Endodermal cell (in vitro differentiated cells): ENCODE data around the gene YIPF1. TPM values are rescaled to one million over a fixed set of nuclear protein-coding genes. Genes with fewer than 3 reads are reported as not detected.
A peak's percentile ranks its signal among the peaks of the same experiment; 100 is the strongest.

Experiments
- DNase-seq: peaks from one replicate; pipeline ENCODE4 v3.0.0-alpha.2; 2017
- H3K27ac ChIP-seq: 2 replicates; pipeline ENCODE4 v1.5.1; 2013; ENCODE audit warnings: mild to moderate bottlenecking, low read depth, low read length, moderate library complexity
- H3K27me3 ChIP-seq: 2 replicates; pipeline ENCODE4 v1.6.1; 2013; ENCODE audit warnings: mild to moderate bottlenecking, low read length, moderate library complexity; ENCODE audit not compliant: insufficient read depth, control insufficient read depth, poor library complexity, severe bottlenecking
- H3K36me3 ChIP-seq: 2 replicates; pipeline ENCODE4 v1.7.0; 2013; ENCODE audit warnings: mild to moderate bottlenecking, low read length, moderate library complexity; ENCODE audit not compliant: control insufficient read depth, insufficient read depth
- H3K4me1 ChIP-seq: one replicate; pipeline ENCODE4 v1.7.0; 2013; ENCODE audit warnings: low read length; ENCODE audit not compliant: control insufficient read depth, insufficient read depth
- H3K4me3 ChIP-seq: 2 replicates; pipeline ENCODE4 v1.5.1; 2013; ENCODE audit warnings: mild to moderate bottlenecking, low read length, moderate library complexity
- H3K9ac ChIP-seq: 2 replicates; pipeline ENCODE4 v1.6.1; 2013; ENCODE audit warnings: mild to moderate bottlenecking, low read length, moderate library complexity; ENCODE audit not compliant: poor library complexity, severe bottlenecking; ENCODE audit errors: extremely low read depth
- H3K9me3 ChIP-seq: 2 replicates; pipeline ENCODE4 v1.6.1; 2013; ENCODE audit warnings: mild to moderate bottlenecking, low read length, moderate library complexity; ENCODE audit not compliant: control insufficient read depth
- H3K27ac Mint-ChIP-seq: 2 replicates; pipeline ENCODE4 v1.8.0; 2020; ENCODE audit warnings: mixed read lengths
- H3K27me3 Mint-ChIP-seq: 2 replicates; pipeline ENCODE4 v1.8.0; 2021; ENCODE audit warnings: mild to moderate bottlenecking, mixed read lengths; ENCODE audit not compliant: insufficient read depth
- H3K36me3 Mint-ChIP-seq: 2 replicates; pipeline ENCODE4 v1.8.0; 2020; ENCODE audit warnings: low read depth, mixed read lengths
- H3K4me1 Mint-ChIP-seq: 2 replicates; pipeline ENCODE4 v1.8.0; 2020; ENCODE audit warnings: mixed read lengths
- H3K4me3 Mint-ChIP-seq: 2 replicates; pipeline ENCODE4 v1.8.0; 2020; ENCODE audit warnings: mild to moderate bottlenecking, moderate library complexity, mixed read lengths
- H3K9me3 Mint-ChIP-seq: 2 replicates; pipeline ENCODE4 v1.8.0; 2020; ENCODE audit warnings: mild to moderate bottlenecking, mixed read lengths
- WGBS, 2 experiments: methylation state at CpG; one replicate each; pipeline versions ENCODE4 v1.1.5 to v1.1.7; 2013; ENCODE audit warnings: missing lambda C conversion rate in 2 of 2, mixed read lengths in 1 of 2; ENCODE audit not compliant: insufficient coverage in 1 of 2, insufficient read length in 1 of 2; 5-methylcytosine and 5-hydroxymethylcytosine counted together
- total RNA-seq, 2 donors: library from RNA; stranded (reverse); fragmentation: NEBNext Ultra II Directional in 1 of 2; extraction: Animal tissue kit (Norgen Biotek cat#: 25700) in 1 of 2; gene quantifications; 2 replicates in 1 of 2; 3 replicates in 1 of 2; pipeline ENCODE4 v1.2.1, GENCODE V29; 2021
- TF ChIP-seq, protein P1 (sequence below): fragments of 200-600 bp; sonication (generic); conservative IDR thresholded peaks from 2 replicates; pipeline ENCODE4 v1.5.0; 2021; ENCODE audit warnings: antibody characterized with exemption, mild to moderate bottlenecking

The YIPF1 gene
- total RNA-seq, 2 donors from 2014 or later = 32.7 to 32.8 TPM

GRCh38 chr1:53811414-53811851 lies 78.2 kb downstream of the YIPF1 start:
- H3K9ac ChIP-seq = no peak overlapping the region
- H3K9me3 Mint-ChIP-seq = peaks cover 36% of the 10 kb centered on the region
- H3K27ac ChIP-seq = no peak overlapping the region
- TF ChIP-seq, protein P1, sequence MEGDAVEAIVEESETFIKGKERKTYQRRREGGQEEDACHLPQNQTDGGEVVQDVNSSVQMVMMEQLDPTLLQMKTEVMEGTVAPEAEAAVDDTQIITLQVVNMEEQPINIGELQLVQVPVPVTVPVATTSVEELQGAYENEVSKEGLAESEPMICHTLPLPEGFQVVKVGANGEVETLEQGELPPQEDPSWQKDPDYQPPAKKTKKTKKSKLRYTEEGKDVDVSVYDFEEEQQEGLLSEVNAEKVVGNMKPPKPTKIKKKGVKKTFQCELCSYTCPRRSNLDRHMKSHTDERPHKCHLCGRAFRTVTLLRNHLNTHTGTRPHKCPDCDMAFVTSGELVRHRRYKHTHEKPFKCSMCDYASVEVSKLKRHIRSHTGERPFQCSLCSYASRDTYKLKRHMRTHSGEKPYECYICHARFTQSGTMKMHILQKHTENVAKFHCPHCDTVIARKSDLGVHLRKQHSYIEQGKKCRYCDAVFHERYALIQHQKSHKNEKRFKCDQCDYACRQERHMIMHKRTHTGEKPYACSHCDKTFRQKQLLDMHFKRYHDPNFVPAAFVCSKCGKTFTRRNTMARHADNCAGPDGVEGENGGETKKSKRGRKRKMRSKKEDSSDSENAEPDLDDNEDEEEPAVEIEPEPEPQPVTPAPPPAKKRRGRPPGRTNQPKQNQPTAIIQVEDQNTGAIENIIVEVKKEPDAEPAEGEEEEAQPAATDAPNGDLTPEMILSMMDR = peak; percentile 64
- peak overlapping the region; percentile 83 for H3K27ac Mint-ChIP-seq
- H3K4me1 ChIP-seq = no peaks in the 10 kb centered on the region
- DNase-seq = peak; percentile 89
- H3K27me3 ChIP-seq = no peaks in the 10 kb centered on the region
- H3K4me3 ChIP-seq = no peak overlapping the region
- peaks cover 9% of the 10 kb centered on the region for H3K4me1 Mint-ChIP-seq
- H3K9me3 ChIP-seq = peaks cover 26% of the 10 kb centered on the region
- no peak overlapping the region for H3K4me3 Mint-ChIP-seq
- peaks cover 71% of the 10 kb centered on the region for H3K36me3 Mint-ChIP-seq
- H3K27me3 Mint-ChIP-seq = no peaks in the 10 kb centered on the region
- 84% methylated on average over 4 of the region's 4 CpGs; no CpG with 5 or more reads in 1 of the 2 experiments for WGBS, 2 experiments
- H3K36me3 ChIP-seq = peaks cover 67% of the 10 kb centered on the region

- peaks cover 9% of the 10 kb centered on the region for H3K4me1 Mint-ChIP-seq
- no peaks in the 10 kb centered on the region for H3K4me1 ChIP-seq
- H3K4me3 Mint-ChIP-seq = no peak overlapping the region
- WGBS, 2 experiments = 94% methylated on average over 2 of the region's 2 CpGs; no CpG with 5 or more reads in 1 of the 2 experiments
- no peaks in the 10 kb centered on the region for H3K27me3 Mint-ChIP-seq
- TF ChIP-seq, protein P1 = no peak
- H3K4me3 ChIP-seq = no peak overlapping the region
- H3K27me3 ChIP-seq = no peaks in the 10 kb centered on the region
- H3K9ac ChIP-seq = no peak overlapping the region
- peaks cover 67% of the 10 kb centered on the region for H3K36me3 Mint-ChIP-seq
- no peak overlapping the region for H3K27ac ChIP-seq
- peaks cover 76% of the 10 kb centered on the region for H3K36me3 ChIP-seq
- H3K9me3 Mint-ChIP-seq = peaks cover 29% of the 10 kb centered on the region
- no peak for DNase-seq
- peaks cover 26% of the 10 kb centered on the region for H3K9me3 ChIP-seq
- no peak overlapping the region for H3K27ac Mint-ChIP-seq
These were observed 79.1 kb downstream of the YIPF1 start for GRCh38 chr1:53810497-53810896.

DNA sequence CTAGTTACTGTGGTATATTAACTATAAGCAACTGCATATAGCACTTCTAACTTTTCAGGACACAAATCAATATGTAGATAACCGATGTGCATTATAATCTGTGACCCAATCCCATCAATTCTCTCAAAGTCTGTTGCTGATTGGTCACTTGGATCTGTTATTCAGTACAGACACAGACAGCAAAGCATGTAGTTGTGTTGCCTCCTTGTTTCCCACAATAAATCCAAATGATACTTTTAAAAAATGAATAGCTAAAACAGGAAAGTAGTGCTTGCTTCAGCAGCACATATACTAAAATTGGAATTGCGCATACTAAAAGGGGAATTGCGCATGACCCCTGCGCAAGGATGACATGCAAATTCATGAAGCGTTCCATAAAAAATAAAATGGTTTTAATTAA lies 79.6 kb downstream of the YIPF1 start:
- no peak overlapping the region for H3K27ac ChIP-seq
- no peak overlapping the region for H3K9ac ChIP-seq
- Mint-ChIP-seq H3K27me3 (no peaks in the 10 kb centered on the region), H3K9me3 (peaks cover 25% of the 10 kb centered on the region), H3K36me3 (peaks cover 67% of the 10 kb centered on the region), H3K4me1 (peaks cover 9% of the 10 kb centered on the region), H3K4me3 (no peak overlapping the region), H3K27ac (no peak overlapping the region)
- TF ChIP-seq, protein P1 = no peak
- 97% methylated on average over 3 to 5 of the region's 5 CpGs for WGBS, 2 experiments
- H3K4me1 ChIP-seq = no peaks in the 10 kb centered on the region
- H3K9me3 ChIP-seq = peaks cover 26% of the 10 kb centered on the region
- H3K27me3 ChIP-seq = no peaks in the 10 kb centered on the region
- H3K36me3 ChIP-seq = peaks cover 77% of the 10 kb centered on the region
- no peak for DNase-seq
- no peak overlapping the region for H3K4me3 ChIP-seq
